HT1080 (cell line): Measurements from ENCODE around the gene ADAM23. TPM values are rescaled to one million over a fixed set of nuclear protein-coding genes. Genes with fewer than 3 reads are reported as not detected.
A peak's percentile ranks its signal among the peaks of the same experiment; 100 is the strongest.

Source experiments
- DNase-seq: peaks from one replicate; pipeline ENCODE4 v3.0.0-alpha.2; 2015; ENCODE audit warnings: low read depth
- total RNA-seq: library from RNA; depleted of rRNA; stranded (reverse); fragments of >200 nt; shearing (Covaris generic); gene quantifications from 2 replicates; pipeline ENCODE4 v1.2.3, GENCODE V29; 2014

ADAM23 gene
- total RNA-seq, 1 experiment from 2014 or later = 3.2 TPM

GRCh38 chr2:206563374-206563773 lies 120.0 kb downstream of the ADAM23 start:
- DNase-seq = no peak

- DNase-seq = no peak
Measured at GRCh38 chr2:206565666-206566065, 122.3 kb downstream of the ADAM23 start.

- no peak for DNase-seq
Measured at GRCh38 chr2:206569470-206569869, 126.1 kb downstream of the ADAM23 start.

GRCh38 chr2:206570199-206570598 lies 126.9 kb downstream of the ADAM23 start:
- no peak for DNase-seq

- no peak for DNase-seq
Measured at GRCh38 chr2:206572725-206573124, 129.4 kb downstream of the ADAM23 start.

- DNase-seq = no peak
Measured at GRCh38 chr2:206573793-206574192, 130.5 kb downstream of the ADAM23 start.

- no peak for DNase-seq
Measured at GRCh38 chr2:206584323-206585116, 141.2 kb downstream of the ADAM23 start.

- no peak for DNase-seq
Measured at GRCh38 chr2:206585335-206585734, 142.0 kb downstream of the ADAM23 start.

GRCh38 chr2:206586609-206587008 lies 143.3 kb downstream of the ADAM23 start:
- no peak for DNase-seq

GRCh38 chr2:206597717-206598218 lies 154.4 kb downstream of the ADAM23 start:
- no peak for DNase-seq

GRCh38 chr2:206603243-206603642 lies 159.9 kb downstream of the ADAM23 start:
- no peak for DNase-seq

- DNase-seq = no peak
Measured at GRCh38 chr2:206610451-206610850, 167.1 kb downstream of the ADAM23 start.

GRCh38 chr2:206611191-206611590 lies 167.9 kb downstream of the ADAM23 start:
- no peak for DNase-seq

GRCh38 chr2:206611736-206612135 lies 168.4 kb downstream of the ADAM23 start:
- no peak for DNase-seq

- peak; percentile 80 for DNase-seq
Measured at GRCh38 chr2:206614811-206615210, 171.5 kb downstream of the ADAM23 start.

GRCh38 chr2:206615417-206616089 lies 172.2 kb downstream of the ADAM23 start:
- no peak for DNase-seq

- peak; percentile 63 for DNase-seq
Measured at GRCh38 chr2:206616151-206616550, 172.8 kb downstream of the ADAM23 start.

GRCh38 chr2:206619011-206619410 lies 175.7 kb downstream of the ADAM23 start:
- DNase-seq = no peak

GRCh38 chr2:206626108-206626507 lies 182.8 kb downstream of the ADAM23 start:
- DNase-seq = no peak

GRCh38 chr2:206627632-206628031 lies 184.3 kb downstream of the ADAM23 start:
- no peak for DNase-seq

GRCh38 chr2:206631340-206631739 lies 188.0 kb downstream of the ADAM23 start:
- DNase-seq = no peak

- no peak for DNase-seq
Measured at GRCh38 chr2:206635015-206635414, 191.7 kb downstream of the ADAM23 start.

- no peak for DNase-seq
Measured at GRCh38 chr2:206639636-206640035, 196.3 kb downstream of the ADAM23 start.
